Erythroblast (primary cell): ENCODE measurements around the gene TNNC2.

Experiments used
- GATA1 ChIP-seq: IDR thresholded peaks from 2 replicates; pipeline ENCODE4 v1.6.1; 2011; ENCODE audit warnings: low read depth, mild to moderate bottlenecking, control low read depth, low read length, moderate library complexity
- POLR2A ChIP-seq: IDR thresholded peaks from 2 replicates; pipeline ENCODE4 v1.6.1; 2011; ENCODE audit warnings: mild to moderate bottlenecking, low read length

DNA sequence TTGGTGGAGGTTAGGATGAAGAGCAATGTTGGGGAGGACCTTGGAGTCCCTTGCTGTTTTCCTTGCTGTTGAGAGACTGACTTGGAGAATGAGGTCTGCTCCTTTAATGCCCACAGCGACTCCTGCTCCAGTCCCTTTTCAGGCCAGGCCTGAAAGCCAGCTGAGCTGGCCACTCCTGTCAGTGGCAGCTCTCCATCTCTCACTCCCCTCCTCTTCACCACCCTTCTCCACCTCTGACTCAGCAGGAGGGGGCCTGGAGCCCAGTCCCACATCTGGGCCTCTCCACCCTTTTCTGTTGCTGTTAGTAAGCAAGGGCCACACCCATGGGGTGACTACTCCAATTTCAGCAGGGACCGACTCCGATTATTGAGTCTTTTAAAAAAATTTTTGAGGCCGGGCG, 8.7 kb upstream of the TNNC2 start:
- TF ChIP-seq POLR2A (no peak), GATA1 (no peak)
